Measurements from ENCODE around the gene ZCCHC7. TPM values are rescaled to one million over a fixed set of nuclear protein-coding genes. Genes with fewer than 3 reads are reported as not detected.

Gene ZCCHC7
- polyA plus RNA-seq, 3 donors from 2014 or later, result 21.1 to 23.8 (median 23.1) TPM

GRCh38 chr9:37324691-37325490 is 204.5 kb downstream of the ZCCHC7 start:
- Mint-ChIP-seq H3K4me3 (no peak overlapping the region), H3K27ac (peak overlapping the region in 2 of 6 donors; percentile 4 to 27), H3K4me1 (peaks cover 0 to 14% of the 10 kb centered on the region in 2 donors), H3K27me3 (ENCODE audit: low read depth in 3 of 3) (no peaks in the 10 kb centered on the region), H3K9me3 (no peaks in the 10 kb centered on the region), H3K36me3 (peaks cover 3 to 13% (median 9%) of the 10 kb centered on the region in 3 donors)
- DNase-seq, result no peak

DNA sequence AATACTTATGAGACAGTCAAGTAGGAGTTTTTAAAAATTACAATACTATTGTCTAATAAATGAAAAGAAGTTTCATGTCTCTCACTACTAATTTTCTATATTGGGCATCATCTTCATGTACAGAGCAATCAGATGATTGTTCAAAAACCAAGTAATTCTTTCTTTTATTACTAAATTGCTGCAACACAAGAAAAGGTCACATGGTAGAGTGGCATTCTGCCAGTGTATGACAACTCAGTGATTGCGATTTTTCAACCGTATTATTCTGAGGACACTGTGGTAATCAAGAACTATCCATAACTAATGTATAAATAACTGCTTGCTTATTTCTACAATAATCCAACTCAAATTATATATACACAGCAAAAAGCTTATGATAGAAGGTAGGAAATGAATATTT is 205.4 kb downstream of the ZCCHC7 start:
- Mint-ChIP-seq H3K27ac (no peak overlapping the region), H3K27me3 (ENCODE audit: low read depth in 3 of 3) (no peaks in the 10 kb centered on the region), H3K4me1 (peaks cover 0 to 14% of the 10 kb centered on the region in 2 donors), H3K36me3 (peaks cover 3 to 9% (median 4%) of the 10 kb centered on the region in 3 donors), H3K4me3 (no peak overlapping the region), H3K9me3 (no peaks in the 10 kb centered on the region)
- no peak for DNase-seq

DNA sequence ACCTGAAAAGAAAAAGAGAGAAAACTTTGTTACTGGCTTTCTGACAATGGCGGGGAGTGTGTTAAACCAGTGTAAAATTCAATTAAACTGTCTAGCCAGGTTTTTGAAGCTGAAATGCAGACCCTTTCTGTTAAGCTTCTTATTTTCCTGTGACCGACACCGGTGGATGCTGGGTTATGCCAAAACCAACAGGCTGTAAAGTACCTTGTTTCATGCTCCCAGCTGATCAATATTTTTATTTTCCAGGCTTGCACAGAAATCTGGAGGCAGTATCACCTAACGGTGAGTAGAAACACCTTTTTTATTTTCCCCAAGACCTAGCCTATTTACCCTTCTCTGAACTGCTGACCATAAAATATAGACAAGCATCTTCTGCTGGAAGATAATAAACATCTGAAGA is 207.2 kb downstream of the ZCCHC7 start:
- Mint-ChIP-seq H3K27ac (no peak overlapping the region), H3K4me3 (no peak overlapping the region)

GRCh38 chr9:37328556-37329227 is 208.3 kb downstream of the ZCCHC7 start:
- H3K27ac Mint-ChIP-seq, result no peak overlapping the region
- H3K4me3 Mint-ChIP-seq, result no peak overlapping the region
- H3K4me1 Mint-ChIP-seq, result peaks cover 0 to 8% of the 10 kb centered on the region in 2 donors
- H3K36me3 Mint-ChIP-seq, result peaks cover 0 to 3% (median 0%) of the 10 kb centered on the region in 3 donors
- no peak for DNase-seq
- H3K9me3 Mint-ChIP-seq, result no peaks in the 10 kb centered on the region
- H3K27me3 Mint-ChIP-seq (ENCODE audit: low read depth in 3 of 3), result no peaks in the 10 kb centered on the region

More for the DNA sequence above, 207.2 kb downstream of the ZCCHC7 start:
- H3K9me3 Mint-ChIP-seq, result no peaks in the 10 kb centered on the region
- H3K36me3 Mint-ChIP-seq, result peaks cover 0 to 3% (median 3%) of the 10 kb centered on the region in 3 donors
- DNase-seq, result no peak
- H3K27me3 Mint-ChIP-seq (ENCODE audit: low read depth in 3 of 3), result no peaks in the 10 kb centered on the region
- peaks cover 0 to 8% of the 10 kb centered on the region in 2 donors for H3K4me1 Mint-ChIP-seq

DNA sequence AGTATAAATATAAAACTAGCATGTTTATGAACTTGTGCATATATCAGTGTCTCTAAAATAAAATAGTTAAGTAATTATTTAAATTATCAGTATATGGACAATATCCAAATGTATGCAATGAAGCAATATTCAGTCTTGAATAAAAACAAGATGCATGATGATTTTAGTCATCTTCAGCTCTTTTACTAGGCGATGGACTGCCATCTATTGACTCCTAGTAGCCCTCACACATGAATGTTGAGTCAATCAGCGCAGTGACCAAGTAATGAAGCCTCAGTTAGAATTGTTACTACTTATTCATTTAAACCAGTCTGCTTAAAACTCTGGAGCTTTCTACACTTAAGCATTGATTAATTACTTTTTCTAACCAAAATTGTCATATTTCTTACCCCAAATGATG is 209.2 kb downstream of the ZCCHC7 start:
- Mint-ChIP-seq H3K4me3 (no peak overlapping the region), H3K4me1 (peaks cover 0 to 2% of the 10 kb centered on the region in 2 donors), H3K36me3 (peaks cover 0 to 3% (median 0%) of the 10 kb centered on the region in 3 donors), H3K27ac (no peak overlapping the region), H3K27me3 (ENCODE audit: low read depth in 3 of 3) (no peaks in the 10 kb centered on the region), H3K9me3 (no peaks in the 10 kb centered on the region)
- DNase-seq, result peak in 2 of 3 donors; percentile 9 to 36

- no peak overlapping the region for H3K27ac Mint-ChIP-seq
- no peaks in the 10 kb centered on the region for H3K9me3 Mint-ChIP-seq
- no peak for DNase-seq
- H3K27me3 Mint-ChIP-seq (ENCODE audit: low read depth in 3 of 3), result no peaks in the 10 kb centered on the region
- no peak overlapping the region for H3K4me3 Mint-ChIP-seq
- no peaks in the 10 kb centered on the region for H3K4me1 Mint-ChIP-seq
- H3K36me3 Mint-ChIP-seq, result peaks cover 0 to 3% (median 0%) of the 10 kb centered on the region in 3 donors
Measured at GRCh38 chr9:37331871-37332270, 211.5 kb downstream of the ZCCHC7 start.

GRCh38 chr9:37332578-37332977 is 212.2 kb downstream of the ZCCHC7 start:
- no peaks in the 10 kb centered on the region for H3K36me3 Mint-ChIP-seq
- H3K27ac Mint-ChIP-seq, result no peak overlapping the region

DNA sequence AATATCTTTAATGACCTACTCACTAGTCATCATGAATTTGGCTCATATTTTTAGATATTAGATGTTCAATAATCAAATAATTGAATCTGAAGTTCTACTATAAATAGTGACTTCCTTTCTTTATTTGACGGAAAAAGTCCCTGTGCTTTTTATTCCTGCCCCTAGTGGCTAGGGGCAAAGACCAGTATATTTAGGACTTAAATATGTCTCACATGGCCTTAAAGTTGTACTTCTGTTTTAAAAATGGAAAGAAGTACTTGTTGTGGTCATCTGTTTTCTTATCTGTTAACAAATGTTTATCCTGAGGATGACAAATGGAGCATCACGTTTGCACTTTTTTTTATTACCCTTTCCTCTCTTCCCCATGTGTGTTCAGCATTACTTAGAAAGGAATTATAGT is 212.9 kb downstream of the ZCCHC7 start:
- H3K27me3 Mint-ChIP-seq (ENCODE audit: low read depth in 3 of 3), result no peaks in the 10 kb centered on the region
- no peak overlapping the region for H3K4me3 Mint-ChIP-seq
- no peak for DNase-seq
- H3K4me1 Mint-ChIP-seq, result no peaks in the 10 kb centered on the region
- H3K27ac Mint-ChIP-seq, result no peak overlapping the region
- H3K36me3 Mint-ChIP-seq, result no peaks in the 10 kb centered on the region
- H3K9me3 Mint-ChIP-seq, result no peaks in the 10 kb centered on the region

More at GRCh38 chr9:37332578-37332977, 212.2 kb downstream of the ZCCHC7 start:
- no peak for DNase-seq
- Mint-ChIP-seq H3K27me3 (ENCODE audit: low read depth in 3 of 3) (no peaks in the 10 kb centered on the region), H3K4me3 (no peak overlapping the region), H3K9me3 (no peaks in the 10 kb centered on the region), H3K4me1 (no peaks in the 10 kb centered on the region)

GRCh38 chr9:37335238-37335637 is 214.9 kb downstream of the ZCCHC7 start:
- H3K9me3 Mint-ChIP-seq, result no peaks in the 10 kb centered on the region
- H3K4me3 Mint-ChIP-seq, result no peak overlapping the region
- no peak for DNase-seq
- H3K4me1 Mint-ChIP-seq, result no peaks in the 10 kb centered on the region
- H3K27ac Mint-ChIP-seq, result no peak overlapping the region
- no peaks in the 10 kb centered on the region for H3K27me3 Mint-ChIP-seq (ENCODE audit: low read depth in 3 of 3)
- no peaks in the 10 kb centered on the region for H3K36me3 Mint-ChIP-seq

DNA sequence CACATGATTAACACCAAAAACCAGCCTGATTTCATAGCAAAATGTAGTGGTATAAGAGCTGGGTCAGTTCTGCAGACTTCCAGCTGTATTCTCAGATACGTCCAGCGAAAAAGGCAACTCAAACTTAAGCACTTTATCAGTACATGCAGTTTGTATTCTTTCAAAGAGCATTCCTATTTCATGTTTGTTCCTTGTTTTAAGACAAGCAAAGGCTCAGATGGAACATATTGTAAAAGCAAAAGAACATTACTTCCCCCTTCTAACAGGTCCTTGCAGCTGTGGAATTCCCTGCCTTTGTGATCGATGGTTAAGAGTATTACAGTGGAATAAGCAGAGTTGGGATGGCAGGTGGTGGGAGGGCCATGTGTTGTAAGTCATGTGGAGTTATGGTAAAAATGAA is 215.8 kb downstream of the ZCCHC7 start:
- no peak overlapping the region for H3K27ac Mint-ChIP-seq
- H3K27me3 Mint-ChIP-seq (ENCODE audit: low read depth in 3 of 3), result no peaks in the 10 kb centered on the region
- DNase-seq, result no peak
- H3K36me3 Mint-ChIP-seq, result no peaks in the 10 kb centered on the region
- no peak overlapping the region for H3K4me3 Mint-ChIP-seq
- no peaks in the 10 kb centered on the region for H3K4me1 Mint-ChIP-seq
- no peaks in the 10 kb centered on the region for H3K9me3 Mint-ChIP-seq

DNA sequence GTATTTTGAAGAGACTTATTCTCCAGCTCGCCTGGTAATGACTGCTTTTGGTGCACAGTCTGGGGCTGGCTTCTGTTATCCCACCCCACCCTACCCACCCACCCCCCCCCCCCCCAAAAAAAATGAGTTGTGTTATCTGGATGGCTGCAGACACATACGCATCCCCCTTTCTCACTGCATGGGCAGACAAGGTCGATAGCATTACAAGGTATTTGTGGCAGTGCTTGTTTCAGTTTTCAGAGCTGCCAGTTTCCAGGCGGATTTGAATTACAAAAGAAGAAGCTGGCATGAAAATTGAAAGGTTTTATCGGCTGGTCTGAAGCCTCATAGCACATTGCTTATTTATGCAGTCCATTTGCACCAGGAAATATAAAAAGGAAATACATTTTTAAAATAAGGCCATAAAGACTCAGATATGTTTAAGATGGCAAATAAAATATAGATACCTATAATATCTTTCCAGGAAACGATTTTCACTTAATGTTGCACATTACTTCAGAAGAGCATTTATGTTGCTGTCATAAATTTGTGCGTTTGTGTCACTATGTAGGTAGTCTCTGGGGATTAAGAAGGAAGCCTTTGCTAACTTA is 217.0 kb downstream of the ZCCHC7 start:
- DNase-seq, result no peak
- Mint-ChIP-seq H3K9me3 (no peaks in the 10 kb centered on the region), H3K27ac (no peak overlapping the region)

DNA sequence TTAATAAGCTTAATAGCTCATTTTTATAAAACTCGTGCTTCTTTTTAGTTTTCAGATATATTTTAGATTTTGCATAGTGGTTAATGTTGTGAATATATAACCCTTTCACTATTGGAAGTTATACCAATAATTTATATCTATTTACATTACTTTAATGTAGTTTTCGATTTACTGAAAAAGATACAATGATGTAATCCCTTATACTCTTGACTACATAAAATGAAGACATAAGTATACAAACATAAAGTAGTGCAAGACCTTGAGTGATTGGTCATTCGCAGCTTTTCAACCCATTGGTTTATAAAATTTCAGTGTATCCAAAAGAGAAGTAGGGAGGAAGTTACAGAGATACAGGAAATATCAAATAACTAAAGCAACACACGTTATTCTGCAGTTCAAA is 217.8 kb downstream of the ZCCHC7 start:
- DNase-seq, result no peak
- Mint-ChIP-seq H3K27ac (no peak overlapping the region), H3K27me3 (ENCODE audit: low read depth in 3 of 3) (no peaks in the 10 kb centered on the region), H3K4me3 (no peak overlapping the region), H3K4me1 (no peaks in the 10 kb centered on the region), H3K9me3 (no peaks in the 10 kb centered on the region), H3K36me3 (no peaks in the 10 kb centered on the region)

More for the DNA sequence above, 217.0 kb downstream of the ZCCHC7 start:
- H3K4me3 Mint-ChIP-seq, result no peak overlapping the region
- no peaks in the 10 kb centered on the region for H3K4me1 Mint-ChIP-seq
- no peaks in the 10 kb centered on the region for H3K36me3 Mint-ChIP-seq
- no peaks in the 10 kb centered on the region for H3K27me3 Mint-ChIP-seq (ENCODE audit: low read depth in 3 of 3)

GRCh38 chr9:37339923-37340322 is 219.5 kb downstream of the ZCCHC7 start:
- Mint-ChIP-seq H3K36me3 (no peaks in the 10 kb centered on the region), H3K4me1 (no peaks in the 10 kb centered on the region), H3K27me3 (ENCODE audit: low read depth in 3 of 3) (no peaks in the 10 kb centered on the region), H3K9me3 (no peaks in the 10 kb centered on the region), H3K27ac (no peak overlapping the region), H3K4me3 (no peak overlapping the region)
- no peak for DNase-seq

- Mint-ChIP-seq H3K36me3 (no peaks in the 10 kb centered on the region), H3K27me3 (ENCODE audit: low read depth in 3 of 3) (no peaks in the 10 kb centered on the region), H3K27ac (no peak overlapping the region), H3K4me3 (no peak overlapping the region), H3K9me3 (no peaks in the 10 kb centered on the region), H3K4me1 (no peaks in the 10 kb centered on the region)
- DNase-seq, result no peak
Measured at GRCh38 chr9:37340961-37341360, 220.6 kb downstream of the ZCCHC7 start.
